H1 (cell line): ENCODE data around the gene DISC1. TPM values are rescaled to one million over a fixed set of nuclear protein-coding genes. Genes with fewer than 3 reads are reported as not detected.

Experiments
- ATF2 ChIP-seq: IDR thresholded peaks from 2 replicates; pipeline ENCODE4 v1.6.1; 2012; ENCODE audit warnings: low read length, inconsistent platforms
- JUN ChIP-seq: IDR thresholded peaks from 2 replicates; pipeline ENCODE4 v1.6.1; 2011; ENCODE audit warnings: low read depth, mild to moderate bottlenecking, improper control_type of control experiment, low read length
- RNF2 ChIP-seq: fragments of 200-900, 300-1000 bp; sonication (generic); IDR thresholded peaks from 2 replicates; pipeline ENCODE4 v1.7.1; 2016; ENCODE audit warnings: borderline replicate concordance, low read depth, mild to moderate bottlenecking, antibody characterized with exemption, low read length; ENCODE audit not compliant: poor library complexity, severe bottlenecking; ENCODE audit errors: missing control alignments
- SIN3A ChIP-seq, 2 experiments: IDR thresholded peaks in 1 of 2; conservative IDR thresholded peaks in 1 of 2; 2 replicates each; pipeline ENCODE4 v1.6.1; 2011 to 2012; ENCODE audit warnings: low read length in 2 of 2, improper control_type of control experiment in 1 of 2, low read depth in 1 of 2, mild to moderate bottlenecking in 1 of 2
- SP1 ChIP-seq: IDR thresholded peaks from 2 replicates; pipeline ENCODE4 v1.6.1; 2011; ENCODE audit warnings: low read depth, low read length
- TEAD4 ChIP-seq: IDR thresholded peaks from 2 replicates; pipeline ENCODE4 v1.6.1; 2012; ENCODE audit warnings: low read depth, low read length, inconsistent platforms, mixed read lengths
- YY1 ChIP-seq: IDR thresholded peaks from 2 replicates; pipeline ENCODE4 v1.6.1; 2011; ENCODE audit warnings: low read depth, mild to moderate bottlenecking, low read length
- ZNF274 ChIP-seq: IDR thresholded peaks from 2 replicates; pipeline ENCODE4 v1.7.0; 2012; ENCODE audit warnings: low read length, borderline replicate concordance; ENCODE audit errors: extremely low read depth
- polyA plus RNA-seq, 7 experiments: library from polyadenylated mRNA; depleted of rRNA in 3 of 7; stranded (reverse) in 5 of 7; unstranded in 2 of 7; fragments of >200 nt in 5 of 7; fragments of 200-250 nt in 2 of 7; gene quantifications; 1 replicate in 5 of 7; 2 replicates in 1 of 7; 4 replicates in 1 of 7; pipeline versions ENCODE4 v1.2.1 to v1.2.3, GENCODE V29; 2011 to 2013; ENCODE audit warnings: missing spikeins in 2 of 7, mixed read lengths in 2 of 7
- total RNA-seq: library from RNA; stranded (reverse); fragmentation: NEBNext Ultra II Directional; extraction: Animal tissue kit (Norgen Biotek cat#: 25700); gene quantifications from 2 replicates; pipeline ENCODE4 v1.2.1, GENCODE V29; 2021
- TF ChIP-seq, protein P1 (sequence below): IDR thresholded peaks from 2 replicates; pipeline ENCODE4 v1.6.1; 2012; ENCODE audit warnings: inconsistent platforms
- TF ChIP-seq, protein P2 (sequence below): IDR thresholded peaks from 2 replicates; pipeline ENCODE4 v1.6.1; 2012; ENCODE audit warnings: inconsistent platforms

DISC1 gene
- total and polyA plus RNA-seq, 2 of the 8 experiments (the other 6 are each of a cell fraction or from before 2014, with no cell fraction given) = 1.1 to 3.5 TPM

- TF ChIP-seq ATF2 (no peak), SP1 (0 out of 2 replicates have a peak, but pooled peaks have one; percentile 18), ZNF274 (no peak), YY1 (no peak), RNF2 (no peak), JUN (no peak), TEAD4 (no peak), SIN3A (conservative IDR thresholded peaks at IDR 0.05 in 1 of 2, IDR thresholded peaks at IDR 0.05 in 1 of 2; ENCODE audit: low read depth in 1 of 2, low read length in 2 of 2) (peak in 1 of 2 experiments; percentile 43; a peak in 1 of 4 replicates)
- TF ChIP-seq, protein P1, sequence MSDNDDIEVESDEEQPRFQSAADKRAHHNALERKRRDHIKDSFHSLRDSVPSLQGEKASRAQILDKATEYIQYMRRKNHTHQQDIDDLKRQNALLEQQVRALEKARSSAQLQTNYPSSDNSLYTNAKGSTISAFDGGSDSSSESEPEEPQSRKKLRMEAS = no peak
- TF ChIP-seq, protein P2, sequence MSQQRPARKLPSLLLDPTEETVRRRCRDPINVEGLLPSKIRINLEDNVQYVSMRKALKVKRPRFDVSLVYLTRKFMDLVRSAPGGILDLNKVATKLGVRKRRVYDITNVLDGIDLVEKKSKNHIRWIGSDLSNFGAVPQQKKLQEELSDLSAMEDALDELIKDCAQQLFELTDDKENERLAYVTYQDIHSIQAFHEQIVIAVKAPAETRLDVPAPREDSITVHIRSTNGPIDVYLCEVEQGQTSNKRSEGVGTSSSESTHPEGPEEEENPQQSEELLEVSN = 0 out of 2 replicates have a peak, but pooled peaks have one; percentile 4
These were observed 493 bp downstream of the DISC1 start (continued) for GRCh38 chr1:231626951-231627614.
